HepG2 (cell line): ENCODE results near the gene CES3. TPM values are rescaled to one million over a fixed set of nuclear protein-coding genes. Genes with fewer than 3 reads are reported as not detected.

Experiments used
- FOSL2 ChIP-seq: sonication (generic); formaldehyde crosslinking; IDR thresholded peaks from 2 replicates; pipeline ENCODE4 v1.4.0; 2020; ENCODE audit warnings: missing genetic modification reagents
- GATAD2A ChIP-seq: IDR thresholded peaks from 2 replicates; pipeline ENCODE4 v1.6.1; 2016
- IKZF4 ChIP-seq: sonication (generic); formaldehyde crosslinking; IDR thresholded peaks from 2 replicates; pipeline ENCODE4 v1.5.1; 2020; ENCODE audit warnings: borderline replicate concordance, mild to moderate bottlenecking, low read depth, missing genetic modification reagents; ENCODE audit errors: not compliant biosample characterization
- MIER2 ChIP-seq: IDR thresholded peaks from 2 replicates; pipeline ENCODE4 v1.6.1; 2016; ENCODE audit warnings: missing biosample characterization, missing genetic modification reagents
- NCOA1 ChIP-seq: sonication (generic); formaldehyde crosslinking; IDR thresholded peaks from 2 replicates; pipeline ENCODE4 v1.9.0; 2021; ENCODE audit warnings: missing genetic modification reagents
- NFYB ChIP-seq: sonication (generic); formaldehyde crosslinking; IDR thresholded peaks from 2 replicates; pipeline ENCODE4 v1.4.0; 2020; ENCODE audit warnings: missing genetic modification reagents
- NONO ChIP-seq, 2 experiments: fragments of 450-650 bp in 1 of 2; sonication (generic) in 1 of 2; formaldehyde crosslinking in 1 of 2; IDR thresholded peaks in 1 of 2; conservative IDR thresholded peaks in 1 of 2; 2 replicates each; pipeline versions ENCODE4 v1.6.1 to v1.8.0; 2017 to 2022; ENCODE audit warnings: mild to moderate bottlenecking in 1 of 2, missing genetic modification reagents in 1 of 2, moderate library complexity in 1 of 2
- PAX8 ChIP-seq: sonication (generic); formaldehyde crosslinking; IDR thresholded peaks from 2 replicates; pipeline ENCODE4 v1.8.0; 2022; ENCODE audit warnings: mild to moderate bottlenecking, missing genetic modification reagents, borderline replicate concordance
- PAXIP1 ChIP-seq: sonication (generic); formaldehyde crosslinking; conservative IDR thresholded peaks from 2 replicates; pipeline ENCODE4 v1.4.0; 2020; ENCODE audit warnings: mild to moderate bottlenecking, missing genetic modification reagents, moderate library complexity
- POLR2AphosphoS5 ChIP-seq: IDR thresholded peaks from 2 replicates; pipeline ENCODE4 v1.6.1; 2012; ENCODE audit warnings: low read depth, low read length
- PRMT3 ChIP-seq: sonication (generic); formaldehyde crosslinking; IDR thresholded peaks from 2 replicates; pipeline ENCODE4 v1.8.1; 2022; ENCODE audit warnings: low read depth, mild to moderate bottlenecking, moderate library complexity, missing genetic modification reagents, borderline replicate concordance
- RFX1 ChIP-seq: fragments of 450-650 bp; IDR thresholded peaks from 2 replicates; pipeline ENCODE4 v1.6.1; 2017
- SALL1 ChIP-seq: sonication (generic); formaldehyde crosslinking; IDR thresholded peaks from 2 replicates; pipeline ENCODE4 v1.8.0; 2022; ENCODE audit warnings: mild to moderate bottlenecking, missing genetic modification reagents
- TMF1 ChIP-seq: sonication (generic); formaldehyde crosslinking; IDR thresholded peaks from 2 replicates; pipeline ENCODE4 v1.8.1; 2022; ENCODE audit warnings: low read depth, missing genetic modification reagents
- ZBTB7B ChIP-seq: sonication (generic); formaldehyde crosslinking; IDR thresholded peaks from 2 replicates; pipeline ENCODE4 v1.4.0; 2020; ENCODE audit warnings: missing genetic modification reagents
- ZMAT5 ChIP-seq: sonication (generic); formaldehyde crosslinking; IDR thresholded peaks from 2 replicates; pipeline ENCODE4 v1.5.0; 2020; ENCODE audit warnings: mild to moderate bottlenecking, low read depth, missing genetic modification reagents, borderline replicate concordance
- ZNF33B ChIP-seq: sonication (generic); formaldehyde crosslinking; IDR thresholded peaks from 2 replicates; pipeline ENCODE4 v1.5.1; 2020; ENCODE audit warnings: mild to moderate bottlenecking, missing genetic modification reagents
- ZNF652 ChIP-seq: IDR thresholded peaks from 2 replicates; pipeline ENCODE4 v1.6.1; 2016; ENCODE audit warnings: low read depth, borderline replicate concordance
- ZNF7 ChIP-seq: IDR thresholded peaks from 2 replicates; pipeline ENCODE4 v1.6.1; 2016; ENCODE audit warnings: missing biosample characterization, missing genetic modification reagents
- ZNF737 ChIP-seq: sonication (generic); formaldehyde crosslinking; IDR thresholded peaks from 2 replicates; pipeline ENCODE4 v1.5.0; 2020; ENCODE audit warnings: missing genetic modification reagents, mild to moderate bottlenecking, borderline replicate concordance
- ZNF816 ChIP-seq: sonication (generic); formaldehyde crosslinking; IDR thresholded peaks from 2 replicates; pipeline ENCODE4 v1.8.0; 2022; ENCODE audit warnings: missing genetic modification reagents, mild to moderate bottlenecking, borderline replicate concordance
- polyA plus RNA-seq, 8 experiments: library from polyadenylated mRNA; depleted of rRNA in 3 of 8; stranded (reverse) in 7 of 8; unstranded in 1 of 8; fragments of >200 nt; fragmentation: Illumina TruSeq in 4 of 8; extraction: Trizol in 4 of 8; gene quantifications; 2 replicates each; pipeline versions ENCODE4 v1.2.1 to v1.2.3, GENCODE V29; 2011 to 2016; ENCODE audit warnings: low read depth in 4 of 8, missing spikeins in 1 of 8, mixed read lengths in 1 of 8; ENCODE audit not compliant: insufficient read depth in 1 of 8
- total RNA-seq, 5 experiments: library from RNA; depleted of rRNA; stranded (reverse); fragments of >200 nt; fragmentation: Illumina TruSeq; extraction: Trizol; gene quantifications; 2 replicates each; pipeline ENCODE4 v1.2.3, GENCODE V29; 2016; ENCODE audit warnings: low read depth in 1 of 5
- TF ChIP-seq, protein P1 (sequence below): sonication (generic); formaldehyde crosslinking; IDR thresholded peaks from 2 replicates; pipeline ENCODE4 v1.4.0; 2020; ENCODE audit warnings: mild to moderate bottlenecking, low read depth, missing genetic modification reagents
- TF ChIP-seq, protein P2 (sequence below): sonication (generic); formaldehyde crosslinking; IDR thresholded peaks from 2 replicates; pipeline ENCODE4 v1.8.1; 2023; ENCODE audit warnings: missing genetic modification reagents, inconsistent platforms, borderline replicate concordance

The CES3 gene
- total and polyA plus RNA-seq, 2 of the 13 experiments (the other 11 are each of a cell fraction or from before 2014, with no cell fraction given) = 6.6 to 17.4 TPM

- TF ChIP-seq NCOA1 (CRISPR knock-in tag) = no peak
- TF ChIP-seq ZNF7 (CRISPR knock-in tag) = no peak
- peak; percentile 81 for TF ChIP-seq MIER2 (CRISPR knock-in tag)
- TF ChIP-seq ZNF652 = peak; percentile 58; the same call in 1 of the 2 replicates
- peak; percentile 64 for TF ChIP-seq FOSL2 (CRISPR knock-in tag)
- TF ChIP-seq, protein P1, sequence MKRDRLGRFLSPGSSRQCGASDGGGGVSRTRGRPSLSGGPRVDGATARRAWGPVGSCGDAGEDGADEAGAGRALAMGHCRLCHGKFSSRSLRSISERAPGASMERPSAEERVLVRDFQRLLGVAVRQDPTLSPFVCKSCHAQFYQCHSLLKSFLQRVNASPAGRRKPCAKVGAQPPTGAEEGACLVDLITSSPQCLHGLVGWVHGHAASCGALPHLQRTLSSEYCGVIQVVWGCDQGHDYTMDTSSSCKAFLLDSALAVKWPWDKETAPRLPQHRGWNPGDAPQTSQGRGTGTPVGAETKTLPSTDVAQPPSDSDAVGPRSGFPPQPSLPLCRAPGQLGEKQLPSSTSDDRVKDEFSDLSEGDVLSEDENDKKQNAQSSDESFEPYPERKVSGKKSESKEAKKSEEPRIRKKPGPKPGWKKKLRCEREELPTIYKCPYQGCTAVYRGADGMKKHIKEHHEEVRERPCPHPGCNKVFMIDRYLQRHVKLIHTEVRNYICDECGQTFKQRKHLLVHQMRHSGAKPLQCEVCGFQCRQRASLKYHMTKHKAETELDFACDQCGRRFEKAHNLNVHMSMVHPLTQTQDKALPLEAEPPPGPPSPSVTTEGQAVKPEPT (CRISPR knock-in tag) = no peak; the same call in 1 of the 2 replicates
- TF ChIP-seq TMF1 (CRISPR knock-in tag) = no peak
- TF ChIP-seq PAX8 = no peak
- TF ChIP-seq ZNF737 (CRISPR knock-in tag) = no peak
- TF ChIP-seq ZMAT5 (CRISPR knock-in tag) = no peak
- TF ChIP-seq POLR2AphosphoS5 = no peak
- TF ChIP-seq PAXIP1 (CRISPR knock-in tag) = peak; percentile 39; the same call in 1 of the 2 replicates
- TF ChIP-seq RFX1 = no peak
- no peak for TF ChIP-seq IKZF4 (CRISPR knock-in tag)
- 0 out of 2 replicates have a peak, but pooled peaks have one; percentile 12 for TF ChIP-seq NFYB (CRISPR knock-in tag)
- TF ChIP-seq NONO (IDR thresholded peaks at IDR 0.05) = no peak
- peak; percentile 74; the same call in 1 of the 2 replicates for TF ChIP-seq NONO (CRISPR knock-in tag; conservative IDR thresholded peaks at IDR 0.05)
- TF ChIP-seq ZNF33B (CRISPR knock-in tag) = peak; percentile 90; the same call in 1 of the 2 replicates
- no peak for TF ChIP-seq PRMT3 (CRISPR knock-in tag)
- TF ChIP-seq, protein P2, sequence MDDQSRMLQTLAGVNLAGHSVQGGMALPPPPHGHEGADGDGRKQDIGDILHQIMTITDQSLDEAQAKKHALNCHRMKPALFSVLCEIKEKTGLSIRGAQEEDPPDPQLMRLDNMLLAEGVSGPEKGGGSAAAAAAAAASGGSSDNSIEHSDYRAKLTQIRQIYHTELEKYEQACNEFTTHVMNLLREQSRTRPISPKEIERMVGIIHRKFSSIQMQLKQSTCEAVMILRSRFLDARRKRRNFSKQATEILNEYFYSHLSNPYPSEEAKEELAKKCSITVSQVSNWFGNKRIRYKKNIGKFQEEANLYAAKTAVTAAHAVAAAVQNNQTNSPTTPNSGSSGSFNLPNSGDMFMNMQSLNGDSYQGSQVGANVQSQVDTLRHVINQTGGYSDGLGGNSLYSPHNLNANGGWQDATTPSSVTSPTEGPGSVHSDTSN (CRISPR knock-in tag) = no peak
- TF ChIP-seq ZNF816 = no peak
- TF ChIP-seq GATAD2A (CRISPR knock-in tag) = peak; percentile 75
- TF ChIP-seq ZBTB7B (CRISPR knock-in tag) = peak; percentile 65; the same call in 1 of the 2 replicates
- peak; percentile 84 for TF ChIP-seq SALL1
Measured at GRCh38 chr16:66977341-66978113, 16.5 kb downstream of the CES3 start (continued).
